NK-92 treated with Interleukin-12 subunit alpha and Interleukin-12 subunit beta, amount 100 ng/mL, for 24 hours (cell line): Measurements from ENCODE around the gene CDK5RAP2.

Experiments used
- DNase-seq: peaks from one replicate; lab custom pipeline; 2025; lab: John Stamatoyannopoulos, UW

The CDK5RAP2 gene

GRCh38 chr9:120379611-120380010 is 200.4 kb downstream of the CDK5RAP2 start:
- no peak for DNase-seq

GRCh38 chr9:120378680-120379079 is 201.3 kb downstream of the CDK5RAP2 start:
- DNase-seq: no peak

GRCh38 chr9:120377268-120378159 is 202.5 kb downstream of the CDK5RAP2 start:
- DNase-seq: no peak

GRCh38 chr9:120376101-120376500 is 203.9 kb downstream of the CDK5RAP2 start:
- DNase-seq: no peak

- no peak for DNase-seq
These were observed 204.7 kb downstream of the CDK5RAP2 start for GRCh38 chr9:120375316-120375715.

- no peak for DNase-seq
These were observed 205.2 kb downstream of the CDK5RAP2 start for GRCh38 chr9:120374817-120375216.

- no peak for DNase-seq
These were observed 205.7 kb downstream of the CDK5RAP2 start for GRCh38 chr9:120374239-120374638.

GRCh38 chr9:120372040-120372439 is 207.9 kb downstream of the CDK5RAP2 start:
- no peak for DNase-seq

GRCh38 chr9:120369608-120370220 is 210.3 kb downstream of the CDK5RAP2 start:
- DNase-seq: no peak

GRCh38 chr9:120368799-120369198 is 211.2 kb downstream of the CDK5RAP2 start:
- no peak for DNase-seq

GRCh38 chr9:120366644-120367019 is 213.3 kb downstream of the CDK5RAP2 start:
- DNase-seq: no peak

GRCh38 chr9:120365386-120365785 is 214.6 kb downstream of the CDK5RAP2 start:
- no peak for DNase-seq

- DNase-seq: no peak
These were observed 216.3 kb downstream of the CDK5RAP2 start for GRCh38 chr9:120363697-120364096.

GRCh38 chr9:120362446-120362845 is 217.5 kb downstream of the CDK5RAP2 start:
- no peak for DNase-seq

- no peak for DNase-seq
These were observed 218.4 kb downstream of the CDK5RAP2 start for GRCh38 chr9:120361551-120361950.

- DNase-seq: no peak
These were observed 219.5 kb downstream of the CDK5RAP2 start for GRCh38 chr9:120360510-120360909.

- no peak for DNase-seq
These were observed 219.9 kb downstream of the CDK5RAP2 start for GRCh38 chr9:120360046-120360445.

- no peak for DNase-seq
These were observed 221.1 kb downstream of the CDK5RAP2 start for GRCh38 chr9:120358877-120359276.

GRCh38 chr9:120353506-120353905 is 226.5 kb downstream of the CDK5RAP2 start:
- no peak for DNase-seq

- DNase-seq: no peak
These were observed 228.9 kb downstream of the CDK5RAP2 start for GRCh38 chr9:120351106-120351505.

- DNase-seq: no peak
These were observed 229.4 kb downstream of the CDK5RAP2 start for GRCh38 chr9:120350596-120350995.

- DNase-seq: no peak
These were observed 231.0 kb downstream of the CDK5RAP2 start for GRCh38 chr9:120348951-120349429.

GRCh38 chr9:120345379-120345778 is 234.6 kb downstream of the CDK5RAP2 start:
- DNase-seq: no peak
